ENCODE data around the gene ATP1B3. TPM values are rescaled to one million over a fixed set of nuclear protein-coding genes. Genes with fewer than 3 reads are reported as not detected.

Gene ATP1B3
- polyA plus RNA-seq, 1 experiment = 59.7 TPM

- CTCF ChIA-PET = no interaction called here
These were observed 76.2 kb downstream of the ATP1B3 start for GRCh38 chr3:141952611-141953010.

GRCh38 chr3:141955175-141955574 is 78.7 kb downstream of the ATP1B3 start:
- peak; percentile 46 for DNase-seq (ENCODE audit: low read depth)
- no peak for TF ChIP-seq CTCF (IDR thresholded peaks at IDR 0.05; ENCODE audit: insufficient read depth, low read depth, low read length)
- H3K36me3 ChIP-seq (ENCODE audit: control insufficient read depth, insufficient read depth, low read length) = no peaks in the 10 kb centered on the region; the same call in 1 of the 2 replicates
- POLR2A ChIA-PET = no interaction called here
- no peaks in the 10 kb centered on the region for H3K27me3 ChIP-seq (ENCODE audit: control insufficient read depth, insufficient read depth, low read length)
- no peak overlapping the region for H3K4me3 ChIP-seq (ENCODE audit: low read depth, low read length)
- CTCF ChIA-PET = no interaction called here

More at GRCh38 chr3:141952611-141953010, 76.2 kb downstream of the ATP1B3 start:
- no peak for DNase-seq (ENCODE audit: low read depth)
- TF ChIP-seq CTCF (IDR thresholded peaks at IDR 0.05; ENCODE audit: insufficient read depth, low read depth, low read length) = no peak
- POLR2A ChIA-PET = no interaction called here
- no peaks in the 10 kb centered on the region for H3K27me3 ChIP-seq (ENCODE audit: control insufficient read depth, insufficient read depth, low read length)
- no peak overlapping the region for H3K4me3 ChIP-seq (ENCODE audit: low read depth, low read length)
- no peaks in the 10 kb centered on the region; the same call in 1 of the 2 replicates for H3K36me3 ChIP-seq (ENCODE audit: control insufficient read depth, insufficient read depth, low read length)

GRCh38 chr3:141959589-141960554 is 83.4 kb downstream of the ATP1B3 start:
- TF ChIP-seq CTCF (IDR thresholded peaks at IDR 0.05; ENCODE audit: insufficient read depth, low read depth, low read length) = no peak
- POLR2A ChIA-PET = no interaction called here
- peak; percentile 50 for DNase-seq (ENCODE audit: low read depth)
- no peaks in the 10 kb centered on the region; the same call in none of the 2 replicates for H3K36me3 ChIP-seq (ENCODE audit: control insufficient read depth, insufficient read depth, low read length)
- CTCF ChIA-PET = interaction anchor here (0.7 to 1.3 kb wide), 4 partner anchors 9 to 168 kb away, joined by 3 to 6 read pairs (median 4); no protein-coding TSS in a partner anchor
- H3K27me3 ChIP-seq (ENCODE audit: control insufficient read depth, insufficient read depth, low read length) = no peaks in the 10 kb centered on the region
- no peak overlapping the region for H3K4me3 ChIP-seq (ENCODE audit: low read depth, low read length)

GRCh38 chr3:141960731-141961130 is 84.3 kb downstream of the ATP1B3 start:
- no peak for TF ChIP-seq CTCF (IDR thresholded peaks at IDR 0.05; ENCODE audit: insufficient read depth, low read depth, low read length)
- no peaks in the 10 kb centered on the region for H3K27me3 ChIP-seq (ENCODE audit: control insufficient read depth, insufficient read depth, low read length)
- POLR2A ChIA-PET = interaction anchor here (0.7 kb wide), 1 partner anchor 20 kb away, joined by 3 read pairs; no protein-coding TSS in a partner anchor
- CTCF ChIA-PET = interaction anchor here (0.7 to 1.3 kb wide), 4 partner anchors 9 to 167 kb away, joined by 3 to 6 read pairs (median 4); no protein-coding TSS in a partner anchor
- H3K4me3 ChIP-seq (ENCODE audit: low read depth, low read length) = no peak overlapping the region
- no peak for DNase-seq (ENCODE audit: low read depth)
- no peaks in the 10 kb centered on the region; the same call in none of the 2 replicates for H3K36me3 ChIP-seq (ENCODE audit: control insufficient read depth, insufficient read depth, low read length)

- Histone ChIP-seq H3K36me3 (ENCODE audit: control insufficient read depth, insufficient read depth, low read length) (no peaks in the 10 kb centered on the region; the same call in 1 of the 2 replicates), H3K27me3 (ENCODE audit: control insufficient read depth, insufficient read depth, low read length) (no peaks in the 10 kb centered on the region), H3K4me3 (ENCODE audit: low read depth, low read length) (no peak overlapping the region)
- POLR2A ChIA-PET = no interaction called here
- DNase-seq (ENCODE audit: low read depth) = no peak
- CTCF ChIA-PET = interaction anchor here (0.6 to 2.1 kb wide), 4 partner anchors 9 to 69 kb away, joined by 3 to 20 read pairs (median 3); no protein-coding TSS in a partner anchor
- no peak for TF ChIP-seq CTCF (IDR thresholded peaks at IDR 0.05; ENCODE audit: insufficient read depth, low read depth, low read length)
These were observed 86.9 kb downstream of the ATP1B3 start for GRCh38 chr3:141963301-141963700.
